HG03095 (cell line): Measurements from ENCODE around the gene PLCG1.

Source experiments
- ATAC-seq: cut with Tn5 transposase; IDR thresholded peaks from one replicate; pipeline ENCODE4 v1.9.1; 2021; ENCODE audit warnings: moderate library complexity; ENCODE audit not compliant: unreplicated experiment

Gene PLCG1

DNA sequence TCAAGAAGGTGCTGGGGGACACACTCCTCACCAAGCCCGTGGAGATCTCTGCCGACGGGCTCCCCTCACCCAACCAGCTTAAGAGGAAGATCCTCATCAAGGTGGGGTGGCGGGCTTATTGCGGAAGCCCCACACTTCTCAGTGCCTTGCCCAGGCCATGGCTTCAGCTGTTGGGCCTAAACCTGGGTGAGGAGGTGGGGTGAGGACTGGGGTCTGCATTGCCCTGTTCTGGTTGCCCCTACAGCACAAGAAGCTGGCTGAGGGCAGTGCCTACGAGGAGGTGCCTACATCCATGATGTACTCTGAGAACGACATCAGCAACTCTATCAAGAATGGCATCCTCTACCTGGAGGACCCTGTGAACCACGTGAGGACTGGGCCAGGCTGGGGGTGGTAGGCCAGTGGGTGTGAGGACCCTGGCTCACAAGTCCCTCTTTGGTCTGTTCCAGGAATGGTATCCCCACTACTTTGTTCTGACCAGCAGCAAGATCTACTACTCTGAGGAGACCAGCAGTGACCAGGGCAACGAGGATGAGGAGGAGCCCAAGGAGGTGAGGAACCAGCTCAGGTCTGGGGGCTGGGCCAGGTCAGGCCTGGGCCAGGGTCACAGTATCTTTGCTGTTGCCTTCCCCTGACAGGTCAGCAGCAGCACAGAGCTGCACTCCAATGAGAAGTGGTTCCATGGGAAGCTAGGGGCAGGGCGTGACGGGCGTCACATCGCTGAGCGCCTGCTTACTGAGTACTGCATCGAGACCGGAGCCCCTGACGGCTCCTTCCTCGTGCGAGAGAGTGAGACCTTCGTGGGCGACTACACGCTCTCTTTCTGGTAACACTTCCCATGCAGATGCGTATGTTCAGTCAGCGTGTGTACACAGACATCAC lies 27.9 kb downstream of the PLCG1 start:
- no peak for ATAC-seq

DNA sequence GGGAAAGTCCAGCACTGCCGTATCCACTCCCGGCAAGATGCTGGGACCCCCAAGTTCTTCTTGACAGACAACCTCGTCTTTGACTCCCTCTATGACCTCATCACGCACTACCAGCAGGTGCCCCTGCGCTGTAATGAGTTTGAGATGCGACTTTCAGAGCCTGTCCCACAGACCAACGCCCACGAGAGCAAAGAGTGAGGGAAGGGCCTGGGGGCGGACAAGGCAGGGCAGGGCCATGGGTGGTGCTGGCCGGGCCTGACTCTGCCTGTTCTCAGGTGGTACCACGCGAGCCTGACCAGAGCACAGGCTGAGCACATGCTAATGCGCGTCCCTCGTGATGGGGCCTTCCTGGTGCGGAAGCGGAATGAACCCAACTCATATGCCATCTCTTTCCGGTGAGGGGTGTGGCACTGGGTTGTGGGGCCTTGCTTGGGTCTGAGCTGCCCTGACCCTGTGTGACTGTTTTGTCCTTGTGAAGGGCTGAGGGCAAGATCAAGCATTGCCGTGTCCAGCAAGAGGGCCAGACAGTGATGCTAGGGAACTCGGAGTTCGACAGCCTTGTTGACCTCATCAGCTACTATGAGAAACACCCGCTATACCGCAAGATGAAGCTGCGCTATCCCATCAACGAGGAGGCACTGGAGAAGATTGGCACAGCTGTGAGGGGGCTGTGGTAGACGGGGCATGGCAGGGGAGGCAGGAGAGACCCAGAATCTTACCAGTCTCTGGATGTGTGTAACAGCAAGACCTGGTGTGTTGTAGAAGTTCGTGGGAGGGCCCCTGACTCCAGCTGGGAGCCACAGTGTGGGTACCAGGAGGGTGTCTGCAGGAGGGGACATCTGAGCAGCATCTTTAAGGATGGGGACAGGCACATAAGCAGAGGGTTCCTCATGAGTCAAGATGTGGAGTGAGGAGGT lies 29.1 kb downstream of the PLCG1 start:
- ATAC-seq: no peak

GRCh38 chr20:41167118-41167470 lies 29.8 kb downstream of the PLCG1 start:
- ATAC-seq: no peak

GRCh38 chr20:41167481-41168253 lies 30.3 kb downstream of the PLCG1 start:
- no peak for ATAC-seq

GRCh38 chr20:41168281-41169161 lies 31.2 kb downstream of the PLCG1 start:
- ATAC-seq: no peak

- ATAC-seq: no peak
Observed at GRCh38 chr20:41169162-41169690, 31.9 kb downstream of the PLCG1 start.

- no peak for ATAC-seq
Observed at GRCh38 chr20:41169791-41170351, 32.5 kb downstream of the PLCG1 start.

- ATAC-seq: no peak
Observed at GRCh38 chr20:41170386-41171105, 33.2 kb downstream of the PLCG1 start.

DNA sequence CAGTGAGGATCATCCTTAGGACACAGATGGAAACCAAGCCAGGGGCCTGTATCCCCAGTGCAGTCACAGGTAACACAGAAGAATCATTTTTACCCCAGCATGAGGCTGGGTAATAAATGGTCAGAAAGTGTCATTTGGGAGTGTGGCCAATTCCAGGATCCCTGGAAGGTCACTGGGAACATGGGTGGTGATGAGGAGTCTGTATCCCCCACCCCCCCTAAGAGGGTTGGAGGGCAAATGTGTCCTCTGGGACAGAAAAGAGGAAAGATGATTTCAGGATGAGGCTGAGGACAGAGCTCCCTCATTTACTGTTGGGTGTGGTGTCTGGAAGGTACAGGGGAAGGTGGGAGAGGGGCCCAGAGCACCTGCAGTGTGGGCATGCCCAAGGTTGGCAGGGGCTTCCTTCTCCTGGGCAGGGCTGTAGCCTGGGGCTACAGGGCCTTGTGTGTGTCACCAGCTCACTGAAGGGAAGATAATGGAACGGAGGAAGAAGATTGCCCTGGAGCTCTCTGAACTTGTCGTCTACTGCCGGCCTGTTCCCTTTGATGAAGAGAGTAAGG lies 34.5 kb downstream of the PLCG1 start:
- no peak for ATAC-seq

DNA sequence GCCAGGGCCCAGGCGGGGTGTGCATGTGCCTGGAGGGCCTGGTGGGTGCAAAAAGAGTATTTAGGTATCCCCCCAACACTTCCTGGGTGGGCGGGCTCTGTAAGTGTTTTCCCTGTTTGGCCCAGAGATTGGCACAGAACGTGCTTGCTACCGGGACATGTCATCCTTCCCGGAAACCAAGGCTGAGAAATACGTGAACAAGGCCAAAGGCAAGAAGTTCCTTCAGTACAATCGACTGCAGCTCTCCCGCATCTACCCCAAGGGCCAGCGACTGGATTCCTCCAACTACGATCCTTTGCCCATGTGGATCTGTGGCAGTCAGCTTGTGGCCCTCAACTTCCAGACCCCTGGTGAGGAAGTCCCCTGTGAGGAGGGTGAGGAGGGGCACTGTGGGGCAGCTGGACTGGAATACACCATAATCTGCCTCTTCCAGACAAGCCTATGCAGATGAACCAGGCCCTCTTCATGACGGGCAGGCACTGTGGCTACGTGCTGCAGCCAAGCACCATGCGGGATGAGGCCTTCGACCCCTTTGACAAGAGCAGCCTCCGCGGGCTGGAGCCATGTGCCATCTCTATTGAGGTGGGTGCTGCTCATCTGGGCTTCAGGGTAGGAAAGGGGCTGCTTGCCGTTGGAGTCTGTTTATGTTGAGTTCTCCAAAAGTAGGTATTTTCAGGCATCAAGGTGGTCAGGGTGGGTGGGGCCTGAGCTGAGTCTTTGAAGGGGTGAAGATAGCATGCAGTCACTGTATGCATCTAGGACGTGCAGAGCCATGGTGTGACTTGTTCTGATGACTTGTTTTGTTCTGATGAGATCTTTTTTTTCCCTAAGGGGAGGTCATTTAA lies 35.2 kb downstream of the PLCG1 start:
- ATAC-seq: no peak

- ATAC-seq: no peak
Observed at GRCh38 chr20:41173161-41173721, 35.9 kb downstream of the PLCG1 start.

DNA sequence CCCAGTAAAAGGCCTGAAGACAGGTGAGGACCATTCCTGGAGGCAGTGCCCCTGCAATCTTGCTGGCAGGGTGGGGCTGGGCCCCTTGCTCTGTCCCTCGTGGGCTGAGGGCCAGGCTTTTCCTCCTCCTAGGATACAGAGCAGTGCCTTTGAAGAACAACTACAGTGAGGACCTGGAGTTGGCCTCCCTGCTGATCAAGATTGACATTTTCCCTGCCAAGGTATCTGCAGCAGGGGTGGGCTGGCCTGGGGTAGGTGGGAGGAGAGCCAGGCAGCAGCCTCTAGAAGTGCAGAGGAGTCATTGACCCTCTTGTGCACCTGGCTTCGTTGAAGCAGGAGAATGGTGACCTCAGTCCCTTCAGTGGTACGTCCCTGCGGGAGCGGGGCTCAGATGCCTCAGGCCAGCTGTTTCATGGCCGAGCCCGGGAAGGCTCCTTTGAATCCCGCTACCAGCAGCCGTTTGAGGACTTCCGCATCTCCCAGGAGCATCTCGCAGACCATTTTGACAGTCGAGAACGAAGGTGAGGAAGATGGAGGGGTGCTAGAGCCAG lies 36.5 kb downstream of the PLCG1 start:
- ATAC-seq: no peak

DNA sequence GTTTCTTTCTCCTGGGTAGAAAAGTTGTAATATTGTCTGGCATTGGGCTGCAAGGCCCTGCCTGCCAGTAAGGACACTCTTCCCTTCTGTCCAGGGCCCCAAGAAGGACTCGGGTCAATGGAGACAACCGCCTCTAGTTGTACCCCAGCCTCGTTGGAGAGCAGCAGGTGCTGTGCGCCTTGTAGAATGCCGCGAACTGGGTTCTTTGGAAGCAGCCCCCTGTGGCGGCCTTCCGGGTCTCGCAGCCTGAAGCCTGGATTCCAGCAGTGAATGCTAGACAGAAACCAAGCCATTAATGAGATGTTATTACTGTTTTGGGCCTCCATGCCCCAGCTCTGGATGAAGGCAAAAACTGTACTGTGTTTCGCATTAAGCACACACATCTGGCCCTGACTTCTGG lies 37.0 kb downstream of the PLCG1 start:
- no peak for ATAC-seq

GRCh38 chr20:41174782-41175181 lies 37.4 kb downstream of the PLCG1 start:
- ATAC-seq: no peak

- ATAC-seq: no peak
Observed at GRCh38 chr20:41175201-41175651, 37.9 kb downstream of the PLCG1 start.

DNA sequence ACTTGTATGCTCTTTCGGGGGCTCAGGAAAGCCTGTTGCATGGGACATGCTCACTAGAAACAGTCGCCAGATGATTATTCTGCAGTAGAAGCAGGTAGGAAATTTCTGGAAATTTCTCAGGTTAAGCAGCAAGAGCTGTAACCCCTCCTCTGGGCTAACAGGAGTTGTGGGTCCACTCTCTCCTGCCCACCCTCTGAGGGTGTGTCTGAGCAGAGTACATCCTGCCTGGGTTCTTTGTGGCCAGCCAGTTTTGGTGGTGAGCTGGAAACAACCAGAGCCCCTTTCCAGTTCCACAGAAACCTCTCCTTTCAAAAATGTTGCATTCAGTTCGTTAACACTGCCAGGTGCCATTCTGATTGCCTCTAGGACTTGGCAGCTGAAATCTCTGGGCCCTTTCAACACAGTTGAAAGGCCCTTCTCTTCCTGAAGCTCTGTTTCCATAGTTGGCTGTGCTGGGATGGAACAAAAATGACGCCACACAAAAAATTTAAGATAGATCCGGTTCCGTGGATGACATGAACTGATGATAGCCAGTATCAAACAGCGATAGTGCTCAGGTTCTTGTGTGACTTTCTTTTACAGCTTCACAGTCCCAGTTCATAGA lies 38.5 kb downstream of the PLCG1 start:
- ATAC-seq: no peak
